Putamen (tissue), 1 donor: ENCODE data around the gene ATP9B.

Source experiments
- DNase-seq: peaks from one replicate; pipeline ENCODE4 v3.0.0-alpha.2; 2016; ENCODE audit warnings: low spot score

Gene ATP9B

DNA sequence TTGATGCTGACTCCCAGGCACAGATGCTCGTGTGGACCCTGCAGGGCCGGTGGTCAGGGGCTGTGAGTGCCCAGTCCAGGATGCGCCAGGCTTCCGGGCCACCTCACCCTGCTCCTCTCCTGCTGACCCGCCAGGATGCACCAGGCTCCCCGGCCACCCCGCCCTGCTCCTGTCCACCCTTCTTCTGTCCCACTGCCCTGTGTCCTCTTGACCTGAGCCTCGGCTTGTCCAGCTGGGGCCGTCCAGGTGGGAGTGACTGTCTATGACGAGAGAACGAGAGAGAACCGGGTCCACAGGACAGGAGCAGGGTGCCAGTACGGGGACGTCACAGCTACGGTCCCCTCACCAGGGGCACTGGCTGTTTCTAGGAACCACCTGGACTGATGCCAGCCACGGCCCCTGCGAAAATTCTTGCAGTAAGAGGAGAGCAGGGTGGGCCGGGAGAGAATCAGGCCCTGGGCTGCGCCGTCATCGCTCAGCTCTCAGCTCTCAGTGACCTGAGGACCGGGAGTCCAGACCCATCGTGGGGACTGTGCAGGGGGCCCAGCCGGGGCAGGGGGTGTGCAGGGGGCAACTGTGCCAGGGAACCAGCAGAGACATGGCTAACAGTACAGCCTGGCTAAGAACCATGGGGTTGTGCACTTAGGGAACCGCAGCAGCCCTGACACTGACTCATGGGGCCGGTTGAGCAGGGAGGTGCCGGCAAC, 313.6 kb downstream of the ATP9B start:
- DNase-seq, result no peak

DNA sequence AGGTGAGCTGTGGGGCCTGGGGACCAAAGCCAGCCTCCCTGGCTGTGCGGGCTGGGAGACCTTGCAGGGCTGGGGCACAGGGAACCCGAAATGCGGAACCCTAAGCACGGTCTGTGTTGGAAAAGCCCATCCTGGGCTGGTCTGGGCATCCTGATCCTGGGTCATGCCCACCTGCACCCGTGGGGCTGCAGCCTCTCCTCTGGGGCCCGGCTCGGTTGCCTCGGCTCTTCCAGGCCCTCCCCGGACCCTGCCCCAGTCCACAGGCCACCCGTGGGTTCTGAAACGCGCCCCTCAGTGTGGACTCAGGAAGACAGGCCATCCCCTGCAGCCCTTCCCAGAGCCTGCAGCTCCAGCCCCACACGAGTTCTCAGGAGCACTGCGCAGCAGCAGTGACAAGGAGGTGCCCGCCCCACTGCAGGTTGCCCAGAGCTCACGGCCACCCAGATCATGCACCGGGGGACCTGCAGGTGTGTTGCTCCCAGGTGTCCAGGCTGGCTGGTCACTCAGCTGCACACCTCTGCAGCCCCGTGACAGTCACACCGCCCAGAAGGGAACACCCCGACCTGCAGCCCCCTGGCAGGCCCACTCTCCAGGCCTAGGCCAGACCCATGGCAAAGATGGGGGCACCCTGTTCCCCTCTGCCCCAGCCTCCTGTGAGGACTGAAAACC, 314.3 kb downstream of the ATP9B start:
- DNase-seq, result no peak

DNA sequence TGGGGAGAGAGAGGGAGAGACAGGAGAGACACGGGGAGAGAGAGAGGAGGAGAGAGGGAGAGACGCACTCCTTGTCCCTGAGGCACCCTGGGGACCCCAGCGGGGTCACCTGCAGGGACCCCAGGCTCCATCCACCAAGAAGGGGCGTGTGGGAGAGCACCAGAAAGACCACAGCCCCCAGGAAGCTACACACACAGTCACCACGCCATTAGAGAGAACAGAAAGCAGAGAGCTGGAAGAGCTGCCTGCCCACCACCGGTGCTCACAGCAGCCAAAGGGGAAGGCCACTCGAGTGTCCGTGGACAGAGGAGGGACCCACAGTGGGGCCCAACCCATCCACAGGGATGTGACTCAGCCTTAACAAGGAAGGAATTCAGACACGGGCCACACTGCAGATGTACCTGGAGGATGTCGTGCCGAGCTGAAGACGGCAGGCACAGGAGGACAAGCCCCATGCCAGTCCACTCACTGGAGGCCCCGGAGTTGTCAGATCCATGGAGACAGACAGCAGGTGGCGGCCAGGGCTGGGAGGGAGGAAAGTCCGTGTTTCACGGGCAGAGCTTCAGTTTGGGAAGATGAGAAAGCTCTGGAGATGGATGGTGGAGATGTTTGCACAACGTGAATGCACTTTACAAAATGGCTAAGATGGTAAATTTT, 315.1 kb downstream of the ATP9B start:
- no peak for DNase-seq

DNA sequence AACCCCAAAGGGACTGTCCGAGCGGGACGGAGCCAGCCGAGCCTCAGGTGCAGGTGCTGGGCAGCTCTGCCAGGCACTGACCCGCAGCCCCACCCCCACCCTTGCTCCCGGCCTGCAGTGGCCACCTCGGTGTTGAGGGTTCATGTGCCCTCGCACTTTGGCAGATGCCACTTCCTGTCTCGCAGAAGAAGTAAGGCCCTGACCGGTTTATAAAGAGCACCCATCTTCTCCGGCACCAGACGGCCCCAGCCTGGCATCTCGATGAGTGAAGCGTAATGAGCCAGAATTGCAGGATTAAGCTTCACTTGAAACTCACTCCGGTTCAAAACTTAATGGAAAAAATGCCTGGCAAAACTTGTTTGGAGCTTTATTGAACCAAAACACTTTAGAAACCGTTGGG, 315.6 kb downstream of the ATP9B start:
- no peak for DNase-seq

DNA sequence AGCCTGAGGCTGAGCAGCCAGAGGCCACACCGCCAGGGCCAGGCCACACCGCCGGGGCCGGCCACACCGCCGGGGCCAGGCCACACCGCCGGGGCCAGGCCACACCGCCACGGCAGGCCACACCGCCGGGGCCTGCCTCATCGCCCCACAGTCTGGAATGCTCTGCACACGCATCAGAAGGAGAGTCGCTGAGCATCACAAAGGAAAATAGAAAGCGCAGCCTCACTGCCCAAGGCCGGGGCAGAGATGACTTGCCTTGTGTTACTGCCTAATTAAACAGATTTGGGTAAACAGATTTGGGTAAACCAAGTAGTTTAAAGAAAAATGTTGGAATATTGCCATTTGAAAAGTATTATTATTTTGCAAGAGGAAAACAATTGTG, 316.1 kb downstream of the ATP9B start:
- DNase-seq, result no peak

DNA sequence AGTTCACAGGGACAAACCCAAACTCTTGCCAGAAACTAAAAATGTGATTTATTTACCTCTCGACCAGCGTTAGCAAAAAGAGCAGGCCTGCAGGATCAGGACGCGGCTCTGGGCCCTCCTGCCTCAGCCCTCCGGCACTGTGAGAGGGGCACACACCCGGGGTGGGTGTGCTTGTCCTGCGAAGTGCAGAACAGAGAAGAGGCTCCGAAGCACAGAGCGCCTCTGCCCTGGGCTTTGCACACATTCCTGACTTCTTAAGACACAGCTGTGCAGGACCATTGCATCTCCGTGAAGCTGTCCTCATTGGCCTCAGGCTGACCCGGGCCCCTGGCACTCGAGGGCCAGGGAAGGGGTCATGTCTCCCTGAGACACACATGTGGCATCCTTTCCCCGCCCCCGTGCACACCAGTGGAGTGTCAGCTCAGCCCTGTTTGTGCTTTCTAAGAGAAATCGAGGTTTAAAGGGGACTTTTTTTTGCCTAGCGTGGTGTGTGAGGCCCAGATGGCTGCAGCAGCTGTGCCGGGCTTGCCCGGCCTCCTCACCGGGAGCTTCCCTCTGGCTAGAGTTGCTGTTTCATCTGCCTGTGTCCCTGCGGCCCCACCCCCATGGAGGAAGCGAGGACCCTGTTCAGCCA, 316.6 kb downstream of the ATP9B start:
- no peak for DNase-seq

DNA sequence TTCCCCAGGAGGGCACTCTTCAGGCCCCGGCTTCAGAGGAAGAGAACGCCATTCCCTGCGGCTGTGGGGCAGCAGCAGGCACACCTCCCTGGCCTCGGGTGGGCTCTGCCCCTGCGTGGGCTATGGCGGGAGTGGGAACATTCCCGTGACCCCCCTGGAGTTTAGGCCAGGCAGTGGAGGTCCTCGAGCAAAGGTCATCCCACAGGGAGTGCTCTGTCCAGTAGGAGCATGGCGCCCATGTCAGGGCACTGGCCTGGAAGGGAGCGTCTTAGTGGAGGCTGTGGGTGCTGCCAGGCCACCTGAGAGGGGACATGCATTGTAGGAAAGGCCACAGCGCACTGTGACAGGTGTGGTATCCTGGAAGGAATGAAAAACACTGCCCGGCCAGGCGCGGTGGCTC, 317.4 kb downstream of the ATP9B start:
- DNase-seq, result no peak

DNA sequence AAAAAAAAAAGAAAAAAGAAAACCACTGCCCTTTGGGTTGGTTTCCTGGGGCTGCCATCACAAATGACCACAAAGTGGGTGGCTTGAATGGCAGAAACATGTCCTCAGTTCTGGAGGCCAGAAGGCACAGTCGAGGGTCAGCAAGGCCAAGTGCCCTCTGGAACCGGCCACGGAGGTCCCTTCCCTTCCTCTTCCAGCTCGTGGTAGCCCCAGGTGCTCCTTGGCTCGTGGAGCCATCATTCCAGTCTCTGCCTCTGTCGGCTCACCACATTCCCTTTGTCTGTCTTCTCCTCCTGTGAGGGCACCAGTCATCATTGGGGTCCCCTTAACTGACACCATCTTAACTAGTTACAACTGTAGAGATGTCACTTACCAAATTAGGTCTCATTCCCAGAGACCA, 318.0 kb downstream of the ATP9B start:
- no peak for DNase-seq

DNA sequence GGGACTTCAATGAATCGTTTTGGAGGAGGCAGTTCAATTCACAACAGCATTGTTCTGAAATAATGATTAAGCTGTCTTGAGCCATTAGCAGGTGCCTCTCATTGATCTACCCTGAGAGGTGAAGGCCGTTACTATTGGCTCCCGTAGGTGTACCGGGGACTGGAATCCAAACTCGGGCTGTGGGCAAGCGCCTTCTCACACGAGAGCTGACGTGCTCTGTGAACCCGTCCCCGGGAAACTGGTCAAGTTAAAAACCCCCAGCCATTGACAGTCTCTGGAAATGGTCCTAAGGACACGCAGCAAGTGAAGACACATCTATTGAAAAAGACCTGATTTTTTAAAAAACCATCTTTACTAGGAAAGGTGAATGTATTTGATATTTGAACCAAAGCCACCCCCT, 318.4 kb downstream of the ATP9B start:
- DNase-seq, result no peak

DNA sequence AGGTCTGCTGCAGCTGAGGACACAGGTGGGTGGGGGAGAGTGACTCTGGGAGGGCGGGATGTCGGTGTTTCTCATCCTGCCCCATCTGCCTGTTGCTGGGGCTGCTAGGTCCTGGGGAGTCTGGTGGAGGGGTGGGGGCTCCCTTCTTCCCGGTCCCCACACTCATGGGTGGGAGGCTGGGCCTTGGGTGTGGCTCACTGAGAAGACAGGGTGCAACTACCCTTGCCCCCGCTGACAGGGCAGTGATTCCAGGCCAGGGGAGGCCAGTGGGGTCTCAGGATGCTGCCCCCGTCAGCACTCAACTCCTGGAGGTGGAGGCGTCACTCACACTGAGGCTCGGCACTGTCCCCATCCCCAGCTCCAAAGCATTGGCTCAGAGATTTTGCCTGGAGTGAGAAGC, 318.8 kb downstream of the ATP9B start:
- DNase-seq, result no peak

DNA sequence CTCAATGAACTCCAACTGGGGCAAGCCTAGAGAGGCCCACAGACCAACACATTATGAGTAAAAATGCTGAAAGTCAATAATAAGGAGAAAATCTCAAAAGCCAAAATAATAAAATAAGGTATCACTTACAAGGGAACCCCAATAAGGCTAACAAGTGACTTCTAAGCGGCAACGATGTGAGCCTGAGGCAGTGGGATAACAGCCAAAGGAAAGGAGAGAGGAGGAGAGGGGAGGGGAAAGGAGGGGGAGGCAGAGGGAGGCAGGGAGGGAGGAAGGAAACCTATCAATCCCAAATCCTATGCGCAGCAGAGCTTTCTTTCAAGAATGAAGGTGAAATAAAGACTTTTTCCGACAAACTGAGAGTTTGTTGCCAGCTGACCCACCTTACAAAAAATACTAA, 320.5 kb downstream of the ATP9B start:
- DNase-seq, result no peak

DNA sequence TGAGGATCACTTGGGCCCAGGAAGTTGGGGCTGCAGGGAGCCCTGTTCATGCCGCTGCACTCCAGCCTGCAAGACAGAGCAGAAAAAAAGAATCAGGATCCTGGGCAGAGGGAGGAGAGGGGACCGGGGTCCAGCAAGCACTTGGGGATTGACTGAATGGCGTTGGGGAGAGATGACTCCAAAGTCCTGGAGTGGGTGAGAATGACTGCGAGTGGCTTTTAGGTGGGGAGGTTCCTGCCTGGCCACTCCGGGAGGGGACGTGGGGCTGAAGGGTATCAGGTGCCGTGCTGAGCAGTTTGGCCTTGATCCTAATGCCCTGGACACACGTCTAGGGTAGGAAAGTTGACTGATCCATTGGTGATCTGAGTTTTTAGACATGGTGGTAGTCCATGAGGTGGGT, 323.0 kb downstream of the ATP9B start:
- DNase-seq, result no peak

DNA sequence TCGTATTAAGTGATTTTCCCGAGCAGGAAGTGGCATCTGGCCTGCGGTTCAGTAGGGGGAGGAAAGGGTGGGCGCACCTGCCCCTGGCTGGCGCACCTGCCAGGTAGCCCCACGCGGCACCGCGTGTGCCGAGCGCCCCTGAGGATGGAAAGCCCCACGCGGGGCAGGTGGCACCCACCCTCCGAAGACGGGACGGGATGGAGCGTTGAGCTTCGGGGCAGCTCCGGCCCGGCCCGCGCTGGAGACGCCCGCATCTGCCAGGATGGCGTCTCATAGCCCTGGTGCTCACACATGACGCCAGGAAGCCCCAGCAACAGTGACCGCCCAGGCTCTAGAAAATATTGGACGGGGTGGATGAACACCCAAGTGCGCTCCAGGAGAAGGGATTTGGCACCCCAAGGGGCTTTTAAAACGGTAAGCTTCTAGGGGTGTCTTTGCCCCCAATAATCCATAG, 324.0 kb downstream of the ATP9B start:
- DNase-seq, result no peak

DNA sequence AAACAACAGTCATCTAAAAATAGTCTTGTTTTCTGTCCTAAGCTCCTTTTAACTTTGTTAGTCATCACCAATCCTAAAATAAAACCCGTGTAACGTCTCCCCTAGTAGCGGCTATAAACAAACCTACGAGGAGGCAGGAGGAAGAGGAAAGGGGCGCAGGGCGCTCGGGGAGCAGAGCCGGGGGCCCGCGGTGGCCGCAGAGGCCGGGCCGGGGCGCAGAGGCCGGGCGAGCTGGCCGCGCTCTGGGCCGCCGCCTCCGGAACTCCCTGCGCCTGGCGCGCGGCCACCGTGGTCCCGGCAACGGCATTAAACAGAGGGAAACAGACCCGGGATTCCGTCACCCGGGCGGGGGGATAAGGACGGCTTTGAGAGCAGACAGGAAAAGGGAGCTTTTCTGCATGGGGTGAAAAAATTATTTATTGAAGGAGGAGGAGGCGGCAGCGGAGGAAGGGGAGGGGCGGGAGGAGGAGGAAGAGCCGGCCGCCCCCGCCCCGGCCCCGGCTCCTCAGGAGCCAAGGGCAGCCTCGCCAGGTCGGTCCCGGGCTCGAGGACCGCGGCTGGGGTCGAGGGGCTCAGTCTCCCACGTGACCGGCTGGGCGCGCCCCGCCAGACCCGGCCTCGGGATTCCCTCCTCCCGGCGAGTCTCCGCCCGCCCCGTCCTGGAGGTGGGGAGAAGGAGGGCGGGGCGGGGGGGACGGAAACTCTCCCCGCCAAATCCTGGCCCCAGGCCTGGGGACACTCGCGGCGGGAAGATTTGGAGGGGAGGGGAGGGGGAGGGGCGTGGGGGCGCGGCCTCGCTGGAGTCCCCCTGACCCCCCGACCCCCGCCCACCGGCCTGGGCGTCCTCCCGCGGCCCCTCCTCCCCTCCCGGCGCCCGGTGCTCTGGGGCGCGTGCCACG, 324.7 kb downstream of the ATP9B start:
- no peak for DNase-seq

DNA sequence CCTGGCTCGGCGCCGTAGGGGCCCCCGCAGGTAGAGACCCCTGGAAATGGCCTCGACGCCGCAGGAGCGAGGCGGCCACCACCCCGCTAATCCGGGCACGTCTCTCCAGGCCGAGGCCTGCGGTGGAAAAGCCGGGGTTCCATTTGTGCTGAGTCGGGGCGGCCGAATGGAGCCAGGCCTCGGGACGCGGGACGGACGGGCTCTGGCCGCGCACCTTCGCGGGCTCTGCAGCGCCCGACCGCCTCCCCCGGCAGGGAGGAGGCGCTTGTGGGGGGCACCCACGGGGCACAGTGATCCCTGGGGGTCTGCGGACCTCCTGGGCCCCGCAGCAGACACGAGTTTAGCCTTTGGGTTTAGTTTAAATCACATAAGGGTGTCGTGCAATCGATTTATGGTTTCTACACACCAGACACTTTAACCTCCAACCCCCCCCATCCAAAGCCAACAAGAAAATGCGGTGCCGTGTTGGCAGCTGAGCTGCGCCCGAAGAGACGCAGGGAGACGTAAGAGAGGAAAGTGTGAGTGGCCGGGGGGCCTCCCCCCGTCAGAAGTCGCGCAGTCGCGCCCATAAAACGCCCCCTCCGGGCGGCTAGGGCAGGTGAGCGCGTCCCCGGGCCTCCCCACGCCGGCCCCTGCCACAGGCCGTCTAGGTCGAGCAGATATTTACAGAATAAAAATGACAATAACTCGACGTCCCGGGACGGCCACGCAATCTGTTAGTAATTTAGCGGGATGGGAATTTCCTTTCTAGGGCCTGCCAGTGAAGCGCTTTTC, 325.5 kb downstream of the ATP9B start:
- DNase-seq, result no peak

DNA sequence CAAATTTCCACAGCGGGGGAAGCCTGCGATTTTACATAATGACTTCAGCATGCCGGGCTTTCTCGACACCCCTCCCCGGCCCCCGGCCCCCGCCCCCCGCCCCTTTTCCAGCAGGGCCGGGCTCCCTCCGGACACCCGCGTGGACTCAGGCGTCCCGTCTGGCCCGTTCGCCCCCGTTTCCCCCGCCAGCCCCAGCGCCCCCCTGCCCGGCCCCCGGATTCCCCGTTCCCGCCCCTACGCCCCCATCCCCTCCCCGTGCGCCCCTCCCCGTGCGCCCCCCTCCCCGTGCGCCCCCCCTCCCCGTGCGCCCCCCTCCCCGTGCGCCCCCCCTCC, 326.1 kb downstream of the ATP9B start:
- DNase-seq, result no peak

DNA sequence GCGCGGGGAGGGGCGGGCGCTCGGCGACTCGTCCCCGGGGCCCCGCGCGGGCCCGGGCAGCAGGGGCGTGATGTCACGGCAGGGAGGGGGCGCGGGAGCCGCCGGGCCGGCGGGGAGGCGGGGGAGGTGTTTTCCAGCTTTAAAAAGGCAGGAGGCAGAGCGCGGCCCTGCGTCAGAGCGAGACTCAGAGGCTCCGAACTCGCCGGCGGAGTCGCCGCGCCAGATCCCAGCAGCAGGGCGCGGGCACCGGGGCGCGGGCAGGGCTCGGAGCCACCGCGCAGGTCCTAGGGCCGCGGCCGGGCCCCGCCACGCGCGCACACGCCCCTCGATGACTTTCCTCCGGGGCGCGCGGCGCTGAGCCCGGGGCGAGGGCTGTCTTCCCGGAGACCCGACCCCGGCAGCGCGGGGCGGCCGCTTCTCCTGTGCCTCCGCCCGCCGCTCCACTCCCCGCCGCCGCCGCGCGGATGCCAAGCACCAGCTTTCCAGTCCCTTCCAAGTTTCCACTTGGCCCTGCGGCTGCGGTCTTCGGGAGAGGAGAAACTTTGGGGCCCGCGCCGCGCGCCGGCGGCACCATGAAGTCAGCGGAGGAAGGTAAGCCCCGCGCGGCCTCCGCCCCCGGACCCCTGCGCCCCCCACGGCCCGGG, 326.7 kb downstream of the ATP9B start, which contains the start of gene NFATC1:
NFATC1 (plus strand) TSS at position 170 of the 644 bp plus-strand sequence; CDS start at position 465, 295 bp downstream.
- DNase-seq, result no peak

DNA sequence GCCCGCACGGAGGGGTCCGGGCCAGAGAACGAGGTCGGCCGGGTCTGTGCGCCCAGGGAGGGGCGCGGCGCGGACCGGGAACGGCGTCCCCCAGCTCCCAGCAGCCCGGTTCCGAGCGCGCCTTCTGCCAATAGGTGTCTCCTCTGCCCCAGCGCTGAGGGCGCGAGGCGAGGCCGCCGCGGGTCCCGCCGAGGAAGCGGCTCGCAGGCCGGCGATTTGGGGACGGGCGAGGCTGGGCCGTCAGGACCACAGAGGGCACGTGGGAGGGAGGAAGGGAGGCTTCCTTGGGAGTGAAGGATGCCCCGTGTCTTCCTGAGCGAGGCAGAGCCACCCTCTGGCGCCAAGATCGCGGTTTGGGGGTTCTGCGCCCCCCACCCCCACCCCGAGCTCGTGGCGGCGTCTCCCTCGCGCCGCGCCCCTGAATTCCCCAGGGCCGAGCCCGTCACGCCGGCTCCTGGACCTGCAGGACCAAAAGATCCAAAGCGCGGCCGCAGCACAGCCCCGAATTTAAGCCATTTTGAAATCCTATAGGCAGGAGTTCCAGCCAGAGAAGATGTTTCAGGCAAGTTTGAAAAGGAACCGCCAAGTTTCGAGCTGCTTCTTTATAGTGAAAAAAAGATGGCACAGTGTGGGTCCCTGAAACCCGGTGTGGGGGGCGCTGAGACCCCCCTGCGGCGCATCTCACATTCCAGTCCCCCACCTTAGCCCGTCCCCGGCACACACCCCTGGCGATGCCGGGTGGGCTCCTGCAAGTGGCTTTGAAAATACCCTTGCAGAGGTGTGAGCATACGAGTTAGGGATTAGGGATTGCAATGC, 327.4 kb downstream of the ATP9B start:
- DNase-seq, result no peak

DNA sequence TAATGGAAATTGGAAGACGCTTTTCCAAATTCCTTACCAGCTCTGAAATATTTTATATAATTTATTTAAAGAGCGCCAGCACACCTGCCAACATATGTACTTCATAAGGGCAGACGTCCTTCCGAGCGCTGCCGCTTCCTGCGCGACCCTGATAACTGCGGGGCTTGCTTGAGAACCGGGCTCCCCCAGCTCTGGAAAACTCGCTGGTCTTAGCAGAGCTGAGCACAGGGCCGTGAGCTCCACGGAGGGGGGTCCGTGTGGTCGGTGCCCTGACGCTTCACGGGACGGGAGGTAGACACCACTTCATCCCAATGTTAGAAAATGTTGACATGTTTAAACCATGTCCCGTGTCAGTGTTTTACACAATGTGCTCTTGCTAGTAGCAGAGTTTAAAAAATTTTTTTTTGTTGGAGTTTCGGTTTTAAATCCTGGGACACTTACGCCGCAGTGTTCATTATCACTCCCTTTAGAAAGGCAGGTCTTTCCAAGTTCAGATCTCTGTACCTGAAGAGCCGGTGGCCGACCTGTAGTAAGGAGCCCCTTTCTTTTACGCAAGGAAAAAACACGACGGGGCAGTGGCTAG, 328.1 kb downstream of the ATP9B start:
- no peak for DNase-seq
